PC-3 (cell line): ENCODE results near the gene PSMG3. TPM values are rescaled to one million over a fixed set of nuclear protein-coding genes. Genes with fewer than 3 reads are reported as not detected.

Experiments used
- ATAC-seq: fragments of 200-7000 bp; cut with Tn5 transposase; 2 replicates; pipeline ENCODE4 v1.9.1; 2020; ENCODE audit warnings: mild to moderate bottlenecking, moderate library complexity
- BruUV-seq: library from RNA; stranded (reverse); fragments of 400-500 nt; replicated peaks from 2 replicates; lab custom pipeline; 2021; lab: Mats Ljungman, UMichigan
- CTCF ChIA-PET: fragments of 300-600 bp; sonication (Branson Sonifier 250); formaldehyde crosslinking; loops from one replicate; lab custom pipeline; 2022; ENCODE audit warnings: antibody characterized with exemption; lab: Charles Lee
- POLR2A ChIA-PET: fragments of 300-600 bp; sonication (Branson Sonifier 250); formaldehyde crosslinking; loops from one replicate; lab custom pipeline; 2022; ENCODE audit warnings: antibody characterized with exemption; ENCODE audit not compliant: unreplicated experiment; lab: Charles Lee
- DNase-seq: peaks from one replicate; pipeline ENCODE4 v3.0.0-alpha.2; 2015
- H2AFZ ChIP-seq: fragments of 300-600 bp; sonication (generic); 2 replicates; pipeline ENCODE4 v1.6.0; 2016; ENCODE audit warnings: antibody characterized with exemption, low read length
- H3F3A ChIP-seq: fragments of 300-600 bp; sonication (generic); one replicate; pipeline ENCODE4 v1.6.0; 2017; ENCODE audit warnings: antibody characterized with exemption, low read length, control low read depth, mild to moderate bottlenecking; ENCODE audit not compliant: unreplicated experiment
- H3K27ac ChIP-seq: fragments of 300-600 bp; sonication (generic); 2 replicates; pipeline ENCODE4 v1.5.1; 2016; ENCODE audit warnings: mild to moderate bottlenecking, low read length
- H3K27me3 ChIP-seq: fragments of 300-600 bp; sonication (generic); 2 replicates; pipeline ENCODE4 v1.6.1; 2016; ENCODE audit warnings: low read length, mixed read lengths
- H3K36me3 ChIP-seq: fragments of 300-600 bp; sonication (generic); 2 replicates; pipeline ENCODE4 v1.6.1; 2016; ENCODE audit warnings: low read depth, mixed run types, low read length, mixed read lengths
- H3K4me1 ChIP-seq: fragments of 300-600 bp; sonication (generic); 2 replicates; pipeline ENCODE4 v1.5.1; 2016; ENCODE audit warnings: low read length; ENCODE audit not compliant: insufficient read depth
- H3K4me2 ChIP-seq: fragments of 300-600 bp; sonication (generic); 2 replicates; pipeline ENCODE4 v1.6.0; 2016; ENCODE audit warnings: low read length
- H3K4me3 ChIP-seq: fragments of 300-600 bp; sonication (generic); 2 replicates; pipeline ENCODE4 v1.5.1; 2016; ENCODE audit warnings: mild to moderate bottlenecking, low read length, mixed read lengths
- H3K79me2 ChIP-seq: fragments of 300-600 bp; sonication (generic); 2 replicates; pipeline ENCODE4 v1.6.1; 2017; ENCODE audit warnings: low read length, mixed read lengths
- H3K9ac ChIP-seq: fragments of 300-600 bp; sonication (generic); 2 replicates; pipeline ENCODE4 v1.6.0; 2016; ENCODE audit warnings: mild to moderate bottlenecking, low read length
- H3K9me2 ChIP-seq: fragments of 300-600 bp; sonication (generic); replicated peaks from 2 replicates; pipeline ENCODE4 v1.6.1; 2016; ENCODE audit warnings: mixed run types, low read length, mixed read lengths
- H3K9me3 ChIP-seq: fragments of 300-600 bp; sonication (generic); 2 replicates; pipeline ENCODE4 v1.6.1; 2016; ENCODE audit warnings: low read length, mixed read lengths
- H4K20me1 ChIP-seq: fragments of 300-600 bp; sonication (generic); 2 replicates; pipeline ENCODE4 v1.6.1; 2016; ENCODE audit warnings: low read length, mixed read lengths
- EZH2 ChIP-seq: fragments of 300-600 bp; sonication (generic); IDR thresholded peaks from one replicate; pipeline ENCODE4 v1.6.1; 2017; ENCODE audit warnings: antibody characterized with exemption, mild to moderate bottlenecking, low read length; ENCODE audit not compliant: unreplicated experiment
- EZH2phosphoT487 ChIP-seq: fragments of 300-600 bp; sonication (generic); IDR thresholded peaks from 2 replicates; pipeline ENCODE4 v1.6.1; 2018; ENCODE audit warnings: mild to moderate bottlenecking, antibody characterized with exemption, low read length, borderline replicate concordance
- intact Hi-C: fragments of 100-400 bp; cut with micrococcal nuclease; formaldehyde crosslinking; loops from 2 replicates; pipeline ENCODE4 v1.9.0; 2023
- total RNA-seq: library from RNA; depleted of rRNA; stranded (reverse); fragments of >200 nt; gene quantifications from 2 replicates; pipeline ENCODE4 v1.2.3, GENCODE V29; 2014
- TF ChIP-seq, protein P1 (sequence below): fragments of 300-600 bp; sonication (generic); conservative IDR thresholded peaks from 2 replicates; pipeline ENCODE4 v1.5.1; 2017; ENCODE audit warnings: antibody characterized with exemption, low read depth, mild to moderate bottlenecking, low read length

Gene PSMG3
- total RNA-seq, 1 experiment from 2014 or later: 133 TPM

DNA sequence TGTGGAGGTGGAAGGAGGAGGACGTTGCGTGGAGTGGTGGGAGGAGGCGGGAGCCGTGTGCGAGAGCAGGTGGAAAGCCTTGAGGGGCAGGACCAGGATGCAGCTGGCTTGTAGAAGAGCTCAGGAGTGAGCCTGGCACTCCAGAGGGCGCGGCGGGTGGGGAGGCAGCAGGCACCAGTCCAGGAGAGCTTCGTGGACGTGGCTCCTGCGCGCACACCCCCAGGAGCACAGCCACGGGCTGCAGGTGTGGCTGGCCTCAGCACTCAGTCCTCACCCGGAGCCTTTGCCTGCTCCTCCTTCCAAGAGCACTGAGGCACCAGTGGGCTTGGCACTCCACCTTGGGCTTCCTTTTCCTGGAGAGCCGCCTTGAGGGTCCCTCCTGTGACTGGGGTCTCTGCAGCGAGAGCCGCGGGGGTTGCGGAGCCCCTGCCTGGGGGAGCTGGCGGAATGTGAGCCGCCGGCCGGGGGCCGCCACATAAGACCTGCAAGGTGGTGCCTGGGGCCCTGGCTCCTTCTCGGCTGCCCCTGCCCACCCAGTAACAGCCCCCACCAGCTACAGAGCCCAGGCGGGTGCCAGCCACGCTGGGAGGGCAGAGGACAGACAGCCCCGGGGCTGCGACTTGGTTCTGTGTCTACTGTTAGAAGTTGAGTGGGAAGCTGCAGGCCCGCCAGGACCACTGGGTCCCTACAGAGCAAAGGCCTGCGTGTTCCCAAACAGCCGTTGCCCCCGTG lies 28.2 kb downstream of the PSMG3 start:
- no peaks in the 10 kb centered on the region for H3K9me2 ChIP-seq
- H3K9me3 ChIP-seq: no peaks in the 10 kb centered on the region
- no TSS peak for BruUV-seq
- TF ChIP-seq EZH2phosphoT487: no peak
- TF ChIP-seq, protein P1, sequence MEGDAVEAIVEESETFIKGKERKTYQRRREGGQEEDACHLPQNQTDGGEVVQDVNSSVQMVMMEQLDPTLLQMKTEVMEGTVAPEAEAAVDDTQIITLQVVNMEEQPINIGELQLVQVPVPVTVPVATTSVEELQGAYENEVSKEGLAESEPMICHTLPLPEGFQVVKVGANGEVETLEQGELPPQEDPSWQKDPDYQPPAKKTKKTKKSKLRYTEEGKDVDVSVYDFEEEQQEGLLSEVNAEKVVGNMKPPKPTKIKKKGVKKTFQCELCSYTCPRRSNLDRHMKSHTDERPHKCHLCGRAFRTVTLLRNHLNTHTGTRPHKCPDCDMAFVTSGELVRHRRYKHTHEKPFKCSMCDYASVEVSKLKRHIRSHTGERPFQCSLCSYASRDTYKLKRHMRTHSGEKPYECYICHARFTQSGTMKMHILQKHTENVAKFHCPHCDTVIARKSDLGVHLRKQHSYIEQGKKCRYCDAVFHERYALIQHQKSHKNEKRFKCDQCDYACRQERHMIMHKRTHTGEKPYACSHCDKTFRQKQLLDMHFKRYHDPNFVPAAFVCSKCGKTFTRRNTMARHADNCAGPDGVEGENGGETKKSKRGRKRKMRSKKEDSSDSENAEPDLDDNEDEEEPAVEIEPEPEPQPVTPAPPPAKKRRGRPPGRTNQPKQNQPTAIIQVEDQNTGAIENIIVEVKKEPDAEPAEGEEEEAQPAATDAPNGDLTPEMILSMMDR: no peak
- no peak for TF ChIP-seq EZH2
- intact Hi-C loops: no loop called here
- no peak overlapping the region for H3K9ac ChIP-seq
- no peak overlapping the region for H3K27ac ChIP-seq
- POLR2A ChIA-PET: no interaction called here
- H3K27me3 ChIP-seq: no peaks in the 10 kb centered on the region
- peaks cover 34% of the 10 kb centered on the region for H3K79me2 ChIP-seq
- no peaks in the 10 kb centered on the region for H3F3A ChIP-seq
- ATAC-seq: no peak
- H3K36me3 ChIP-seq: peaks cover 12% of the 10 kb centered on the region
- CTCF ChIA-PET: no interaction called here
- no peak overlapping the region for H2AFZ ChIP-seq
- H4K20me1 ChIP-seq: no peaks in the 10 kb centered on the region
- H3K4me3 ChIP-seq: no peak overlapping the region
- H3K4me2 ChIP-seq: no peak overlapping the region
- no peak for DNase-seq
- H3K4me1 ChIP-seq: peaks cover 14% of the 10 kb centered on the region

DNA sequence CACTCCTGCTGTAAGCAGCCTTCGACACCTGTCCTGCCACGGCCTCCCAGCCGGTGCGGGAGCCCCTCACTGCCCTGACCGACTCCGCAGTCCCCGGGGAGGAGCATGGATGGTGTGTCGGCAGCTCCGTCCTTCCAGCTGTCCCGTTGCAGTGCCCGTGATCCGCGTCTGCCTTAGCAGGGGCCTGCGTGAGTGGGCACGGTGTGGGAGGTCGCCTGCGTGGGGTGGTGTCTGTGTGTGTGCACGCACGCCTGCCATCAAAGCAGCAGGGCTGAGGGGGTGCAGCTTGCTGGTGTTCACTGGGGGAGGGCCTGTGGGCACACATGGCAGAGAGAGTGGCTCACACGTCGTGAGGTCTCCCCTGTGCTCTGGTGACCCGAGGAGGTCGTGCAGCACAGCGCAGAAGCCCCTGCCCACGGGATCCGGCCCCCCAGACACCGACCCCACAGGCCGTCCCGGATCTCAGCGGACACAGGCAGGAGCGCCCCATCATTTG lies 29.0 kb downstream of the PSMG3 start:
- H3K79me2 ChIP-seq: peaks cover 42% of the 10 kb centered on the region
- no TSS peak for BruUV-seq
- H3K4me3 ChIP-seq: no peak overlapping the region
- DNase-seq (no peak), ATAC-seq (no peak)
- POLR2A ChIA-PET: no interaction called here
- intact Hi-C loops: no loop called here
- H3F3A ChIP-seq: no peaks in the 10 kb centered on the region
- H3K27ac ChIP-seq: no peak overlapping the region
- TF ChIP-seq EZH2: no peak
- TF ChIP-seq EZH2phosphoT487: no peak
- TF ChIP-seq, protein P1: no peak
- no peak overlapping the region for H2AFZ ChIP-seq
- no peak overlapping the region for H3K9ac ChIP-seq
- H3K4me1 ChIP-seq: peaks cover 18% of the 10 kb centered on the region
- no peaks in the 10 kb centered on the region for H4K20me1 ChIP-seq
- no peak overlapping the region for H3K4me2 ChIP-seq
- no peaks in the 10 kb centered on the region for H3K9me2 ChIP-seq
- CTCF ChIA-PET: no interaction called here
- no peaks in the 10 kb centered on the region for H3K27me3 ChIP-seq
- peaks cover 12% of the 10 kb centered on the region for H3K36me3 ChIP-seq
- H3K9me3 ChIP-seq: no peaks in the 10 kb centered on the region
